PC-3 (cell line): ENCODE measurements around the gene TMEM208.

Experiments
- CTCF ChIP-seq: fragments of 300-600 bp; sonication (generic); conservative IDR thresholded peaks from 2 replicates; pipeline ENCODE4 v1.5.1; 2017; ENCODE audit warnings: antibody characterized with exemption, low read depth, mild to moderate bottlenecking, low read length
- EZH2 ChIP-seq: fragments of 300-600 bp; sonication (generic); IDR thresholded peaks from one replicate; pipeline ENCODE4 v1.6.1; 2017; ENCODE audit warnings: antibody characterized with exemption, mild to moderate bottlenecking, low read length; ENCODE audit not compliant: unreplicated experiment
- EZH2phosphoT487 ChIP-seq: fragments of 300-600 bp; sonication (generic); IDR thresholded peaks from 2 replicates; pipeline ENCODE4 v1.6.1; 2018; ENCODE audit warnings: mild to moderate bottlenecking, antibody characterized with exemption, low read length, borderline replicate concordance

GRCh38 chr16:67184453-67184994 is 42.4 kb upstream of the TMEM208 start:
- TF ChIP-seq CTCF: no peak
- TF ChIP-seq EZH2: no peak
- TF ChIP-seq EZH2phosphoT487: no peak
